Activated CD8-positive, alpha-beta T cell treated with anti-CD3 and anti-CD28 coated beads for 36 hours (primary cell): ENCODE results near the gene PPM1B. TPM values are rescaled to one million over a fixed set of nuclear protein-coding genes. Genes with fewer than 3 reads are reported as not detected.

Source experiments
- ATAC-seq: fragments of 200-7000 bp; cut with Tn5 transposase; one replicate; pipeline ENCODE4 v1.10.0; 2021; ENCODE audit warnings: mild to moderate bottlenecking, moderate library complexity
- CTCF ChIA-PET: fragments of 350-600 bp; sonication (Branson Sonifier 250); formaldehyde crosslinking; loops from one replicate; lab custom pipeline; 2021; ENCODE audit warnings: antibody characterized with exemption; lab: Charles Lee
- POLR2A ChIA-PET: fragments of 350-600 bp; sonication (Branson Sonifier 250); formaldehyde crosslinking; loops from one replicate; lab custom pipeline; 2021; ENCODE audit warnings: antibody characterized with exemption; lab: Charles Lee
- DNase-seq: peaks from one replicate; pipeline ENCODE4 v3.0.0-alpha.2; 2020
- H3K27ac Mint-ChIP-seq: one replicate; pipeline ENCODE4 v1.8.0; 2021; ENCODE audit warnings: mild to moderate bottlenecking, mixed read lengths
- H3K27me3 Mint-ChIP-seq: one replicate; pipeline ENCODE4 v1.8.0; 2021; ENCODE audit warnings: mixed read lengths
- H3K36me3 Mint-ChIP-seq: one replicate; pipeline ENCODE4 v1.8.0; 2021; ENCODE audit warnings: low read depth, mixed read lengths
- H3K4me1 Mint-ChIP-seq: one replicate; pipeline ENCODE4 v1.8.0; 2021; ENCODE audit warnings: low read depth, mixed read lengths
- H3K4me3 Mint-ChIP-seq: one replicate; pipeline ENCODE4 v1.8.0; 2021; ENCODE audit warnings: mild to moderate bottlenecking, moderate library complexity, mixed read lengths
- H3K9me3 Mint-ChIP-seq: one replicate; pipeline ENCODE4 v1.8.0; 2021; ENCODE audit warnings: mixed read lengths
- intact Hi-C: fragments of 100-400 bp; cut with micrococcal nuclease; formaldehyde crosslinking; loops from one replicate; pipeline ENCODE4 v1.10.0; 2022
- total RNA-seq, 2 experiments: library from RNA; stranded (reverse); gene quantifications; one replicate each; pipeline ENCODE4 v1.2.3, GENCODE V29; 2021
- TF ChIP-seq, protein P1 (sequence below): fragments of 200-600 bp; IDR thresholded peaks from one replicate; pipeline ENCODE4 v1.8.0; 2022; ENCODE audit warnings: antibody characterized with exemption, mild to moderate bottlenecking

PPM1B gene
- total RNA-seq, 2 experiments from 2014 or later, result 37.1 to 40.7 TPM

GRCh38 chr2:44135296-44135695 is 33.4 kb upstream of the PPM1B start:
- intact Hi-C loops, result no loop called here
- ChIA-PET POLR2A (no interaction called here), CTCF (no interaction called here)
- TF ChIP-seq, protein P1, sequence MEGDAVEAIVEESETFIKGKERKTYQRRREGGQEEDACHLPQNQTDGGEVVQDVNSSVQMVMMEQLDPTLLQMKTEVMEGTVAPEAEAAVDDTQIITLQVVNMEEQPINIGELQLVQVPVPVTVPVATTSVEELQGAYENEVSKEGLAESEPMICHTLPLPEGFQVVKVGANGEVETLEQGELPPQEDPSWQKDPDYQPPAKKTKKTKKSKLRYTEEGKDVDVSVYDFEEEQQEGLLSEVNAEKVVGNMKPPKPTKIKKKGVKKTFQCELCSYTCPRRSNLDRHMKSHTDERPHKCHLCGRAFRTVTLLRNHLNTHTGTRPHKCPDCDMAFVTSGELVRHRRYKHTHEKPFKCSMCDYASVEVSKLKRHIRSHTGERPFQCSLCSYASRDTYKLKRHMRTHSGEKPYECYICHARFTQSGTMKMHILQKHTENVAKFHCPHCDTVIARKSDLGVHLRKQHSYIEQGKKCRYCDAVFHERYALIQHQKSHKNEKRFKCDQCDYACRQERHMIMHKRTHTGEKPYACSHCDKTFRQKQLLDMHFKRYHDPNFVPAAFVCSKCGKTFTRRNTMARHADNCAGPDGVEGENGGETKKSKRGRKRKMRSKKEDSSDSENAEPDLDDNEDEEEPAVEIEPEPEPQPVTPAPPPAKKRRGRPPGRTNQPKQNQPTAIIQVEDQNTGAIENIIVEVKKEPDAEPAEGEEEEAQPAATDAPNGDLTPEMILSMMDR, result no peak
- Mint-ChIP-seq H3K27ac (no peak overlapping the region), H3K4me1 (peaks cover 4% of the 10 kb centered on the region), H3K4me3 (no peak overlapping the region), H3K36me3 (no peaks in the 10 kb centered on the region), H3K27me3 (peaks cover 1% of the 10 kb centered on the region), H3K9me3 (peaks cover 2% of the 10 kb centered on the region)
- DNase-seq (no peak), ATAC-seq (no peak)

GRCh38 chr2:44135771-44136170 is 32.9 kb upstream of the PPM1B start:
- Mint-ChIP-seq H3K27me3 (peaks cover 1% of the 10 kb centered on the region), H3K27ac (no peak overlapping the region), H3K36me3 (no peaks in the 10 kb centered on the region), H3K4me1 (peaks cover 4% of the 10 kb centered on the region), H3K4me3 (no peak overlapping the region), H3K9me3 (peaks cover 2% of the 10 kb centered on the region)
- intact Hi-C loops, result no loop called here
- DNase-seq, result no peak
- TF ChIP-seq, protein P1, result no peak
- no peak for ATAC-seq
- ChIA-PET CTCF (no interaction called here), POLR2A (no interaction called here)

GRCh38 chr2:44136252-44136651 is 32.4 kb upstream of the PPM1B start:
- H3K27me3 Mint-ChIP-seq, result peaks cover 1% of the 10 kb centered on the region
- TF ChIP-seq, protein P1, result no peak
- peaks cover 2% of the 10 kb centered on the region for H3K9me3 Mint-ChIP-seq
- H3K4me3 Mint-ChIP-seq, result no peak overlapping the region
- DNase-seq, result no peak
- POLR2A ChIA-PET, result no interaction called here
- no peaks in the 10 kb centered on the region for H3K36me3 Mint-ChIP-seq
- no peak for ATAC-seq
- no peak overlapping the region for H3K27ac Mint-ChIP-seq
- CTCF ChIA-PET, result no interaction called here
- H3K4me1 Mint-ChIP-seq, result peaks cover 4% of the 10 kb centered on the region
- intact Hi-C loops, result no loop called here

DNA sequence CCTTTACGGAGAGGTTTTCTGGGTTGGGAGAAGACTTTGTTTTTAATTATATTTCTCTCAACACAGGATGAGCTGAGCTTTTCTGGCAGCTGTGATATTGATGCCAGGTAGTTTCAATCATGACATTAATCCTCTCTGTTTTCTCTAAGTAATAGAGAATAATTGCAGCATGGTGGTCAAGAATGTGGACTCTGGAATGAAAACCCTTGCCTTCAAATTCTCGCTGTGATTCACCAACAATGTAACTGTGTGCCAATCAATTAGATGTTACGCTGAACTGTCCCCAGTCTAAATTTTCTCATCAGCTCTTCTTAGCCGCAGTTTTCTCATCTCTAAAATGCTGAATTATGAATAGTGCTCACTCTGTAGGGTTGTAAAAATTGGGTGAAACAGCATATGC is 31.6 kb upstream of the PPM1B start:
- TF ChIP-seq, protein P1, result no peak
- H3K27me3 Mint-ChIP-seq, result peaks cover 1% of the 10 kb centered on the region
- intact Hi-C loops, result no loop called here
- no peak overlapping the region for H3K4me3 Mint-ChIP-seq
- DNase-seq, result no peak
- CTCF ChIA-PET, result no interaction called here
- H3K27ac Mint-ChIP-seq, result no peak overlapping the region
- H3K4me1 Mint-ChIP-seq, result peaks cover 4% of the 10 kb centered on the region
- H3K9me3 Mint-ChIP-seq, result no peaks in the 10 kb centered on the region
- no peak for ATAC-seq
- H3K36me3 Mint-ChIP-seq, result no peaks in the 10 kb centered on the region
- POLR2A ChIA-PET, result no interaction called here

DNA sequence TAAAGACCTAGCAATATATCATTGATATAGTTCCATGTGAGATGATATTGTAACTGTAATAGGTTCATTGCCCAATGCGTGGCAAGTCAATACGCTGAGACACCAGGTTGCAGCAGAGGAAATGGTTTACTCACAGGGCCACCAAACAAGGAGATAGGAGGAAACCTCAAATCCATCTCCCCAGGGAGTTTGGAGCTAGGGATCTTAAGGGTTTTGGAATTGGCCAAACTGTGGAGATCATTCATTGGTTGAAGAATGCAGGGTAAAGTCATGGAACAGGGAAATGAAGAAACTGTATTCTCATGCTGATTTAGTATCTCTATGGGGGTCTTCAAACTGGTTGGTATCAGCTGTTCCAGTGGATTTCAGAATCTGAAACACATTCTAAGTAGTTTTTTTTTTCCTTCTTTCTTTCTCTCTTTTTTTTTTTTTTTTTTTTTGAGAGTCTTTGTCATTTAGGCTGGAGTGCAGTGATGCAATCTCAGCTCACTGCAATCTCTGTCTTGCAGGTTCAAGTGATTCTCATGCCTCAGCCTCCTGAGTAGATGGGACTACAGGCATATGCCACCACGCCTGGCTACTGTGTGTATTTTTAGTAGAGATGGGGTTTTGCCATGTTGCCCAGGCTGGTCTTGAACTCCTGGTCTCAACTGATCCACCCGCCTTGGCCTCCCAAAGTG is 30.7 kb upstream of the PPM1B start:
- Mint-ChIP-seq H3K4me3 (no peak overlapping the region), H3K36me3 (no peaks in the 10 kb centered on the region), H3K27ac (no peak overlapping the region), H3K4me1 (peaks cover 4% of the 10 kb centered on the region), H3K27me3 (peaks cover 1% of the 10 kb centered on the region), H3K9me3 (no peaks in the 10 kb centered on the region)
- no peak for DNase-seq
- POLR2A ChIA-PET, result interaction anchor here (0.6 kb wide), 1 partner anchor 221 kb away, joined by 3 read pairs; no protein-coding TSS in a partner anchor
- no peak for ATAC-seq
- TF ChIP-seq, protein P1, result no peak
- intact Hi-C loops, result no loop called here
- CTCF ChIA-PET, result no interaction called here
